CD4-positive, alpha-beta T cell treated with Interleukin-6 at 100 ng/mL for 8 hours (primary cell): Measurements from ENCODE around the gene TUBGCP6.

Source experiments
- DNase-seq: peaks from one replicate; pipeline ENCODE4 v3.0.0-alpha.2; 2020; ENCODE audit warnings: mixed read lengths, low spot score

The TUBGCP6 gene

GRCh38 chr22:50226063-50226874 lies 18.6 kb downstream of the TUBGCP6 start:
- no peak for DNase-seq

- no peak for DNase-seq
These were observed 19.4 kb downstream of the TUBGCP6 start for GRCh38 chr22:50225200-50225969.

GRCh38 chr22:50224071-50224470 lies 20.8 kb downstream of the TUBGCP6 start:
- DNase-seq = no peak

- no peak for DNase-seq
These were observed 22.3 kb downstream of the TUBGCP6 start for GRCh38 chr22:50222508-50222907.

- DNase-seq = no peak
These were observed 23.2 kb downstream of the TUBGCP6 start for GRCh38 chr22:50221410-50222300.

- DNase-seq = no peak
These were observed 24.0 kb downstream of the TUBGCP6 start for GRCh38 chr22:50220603-50221409.

GRCh38 chr22:50219800-50220602 lies 24.8 kb downstream of the TUBGCP6 start:
- DNase-seq = no peak

GRCh38 chr22:50218996-50219727 lies 25.7 kb downstream of the TUBGCP6 start:
- no peak for DNase-seq

GRCh38 chr22:50218153-50218995 lies 26.4 kb downstream of the TUBGCP6 start:
- DNase-seq = no peak

GRCh38 chr22:50217543-50218152 lies 27.2 kb downstream of the TUBGCP6 start:
- DNase-seq = no peak

- DNase-seq = no peak
These were observed 27.9 kb downstream of the TUBGCP6 start for GRCh38 chr22:50216684-50217520.

- DNase-seq = no peak
These were observed 28.7 kb downstream of the TUBGCP6 start for GRCh38 chr22:50216055-50216683.

- DNase-seq = no peak
These were observed 29.3 kb downstream of the TUBGCP6 start for GRCh38 chr22:50215297-50216054.

- DNase-seq = no peak
These were observed 31.6 kb downstream of the TUBGCP6 start for GRCh38 chr22:50213263-50213662.

GRCh38 chr22:50211147-50211546 lies 33.7 kb downstream of the TUBGCP6 start:
- DNase-seq = no peak
